Brain microvascular endothelial cell (primary cell): ENCODE data around the gene TRIM9.
"Not testable (repeated sequence)": the region's sequence is repeated elsewhere in the genome, so short reads cannot be mapped to it uniquely, and the experiment has no call there.

Source experiments
- DNase-seq: peaks from one replicate; pipeline ENCODE4 v3.0.0-alpha.2; 2020
- H3K27ac ChIP-seq: fragments of 250-450 bp; sonication (Bioruptor Pico); 2 replicates; pipeline ENCODE4 v1.5.1; 2020; ENCODE audit warnings: mild to moderate bottlenecking, moderate library complexity
- H3K27me3 ChIP-seq: fragments of 250-450 bp; sonication (Bioruptor Pico); replicated peaks from 2 replicates; pipeline ENCODE4 v1.5.1; 2020; ENCODE audit warnings: mild to moderate bottlenecking
- H3K36me3 ChIP-seq: fragments of 250-450 bp; sonication (Bioruptor Pico); replicated peaks from 2 replicates; pipeline ENCODE4 v1.5.1; 2020; ENCODE audit warnings: mild to moderate bottlenecking
- H3K4me3 ChIP-seq: 2 replicates; pipeline ENCODE4 v1.5.1; 2011; ENCODE audit warnings: low read depth, mild to moderate bottlenecking, control low read depth, low read length, moderate library complexity
- in situ Hi-C: cut with HindIII; loops from 2 replicates; pipeline ENCODE4 v1.10.0; 2017; ENCODE audit warnings: low sequenced_read_pairs, low pct_ligation_motif_present
- TF ChIP-seq, protein P1 (sequence below): IDR thresholded peaks from 2 replicates; pipeline ENCODE4 v1.5.1; 2011; ENCODE audit warnings: low read depth, mild to moderate bottlenecking, moderate library complexity, low read length, control low read depth, inconsistent platforms; ENCODE audit errors: missing control alignments

The TRIM9 gene

DNA sequence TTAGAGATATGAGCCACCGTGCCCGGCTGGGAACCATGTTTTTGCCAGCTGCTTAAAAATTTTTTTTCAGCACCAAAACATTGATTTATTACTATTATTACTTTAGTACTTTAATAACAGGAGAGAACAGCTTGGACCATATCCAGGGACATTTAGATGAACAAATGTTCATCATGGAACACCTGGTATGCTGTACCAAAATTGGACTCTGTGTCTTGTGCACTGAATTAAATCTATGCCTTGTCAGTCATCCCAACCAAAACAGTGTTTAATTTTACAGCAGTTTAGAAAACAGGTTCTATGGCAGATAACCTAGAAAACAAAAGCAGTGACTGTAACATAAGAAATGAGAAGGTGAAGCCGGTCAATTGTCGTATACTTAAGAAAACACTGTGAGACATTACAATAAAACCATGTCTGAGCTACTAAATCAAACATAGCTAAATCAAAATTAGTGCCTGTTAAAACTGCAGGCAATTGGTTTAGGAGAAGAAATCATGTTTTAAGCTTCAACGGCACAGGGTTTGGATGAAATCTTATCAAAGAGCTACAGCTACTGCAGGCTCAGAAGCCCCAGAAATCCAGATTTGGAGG is 92.4 kb downstream of the TRIM9 start:
- in situ Hi-C loops, result no loop called here
- no peak for DNase-seq
- Histone ChIP-seq H3K27me3 (no peaks in the 10 kb centered on the region), H3K36me3 (no peaks in the 10 kb centered on the region), H3K27ac (no peak overlapping the region), H3K4me3 (no peak overlapping the region)
- TF ChIP-seq, protein P1, sequence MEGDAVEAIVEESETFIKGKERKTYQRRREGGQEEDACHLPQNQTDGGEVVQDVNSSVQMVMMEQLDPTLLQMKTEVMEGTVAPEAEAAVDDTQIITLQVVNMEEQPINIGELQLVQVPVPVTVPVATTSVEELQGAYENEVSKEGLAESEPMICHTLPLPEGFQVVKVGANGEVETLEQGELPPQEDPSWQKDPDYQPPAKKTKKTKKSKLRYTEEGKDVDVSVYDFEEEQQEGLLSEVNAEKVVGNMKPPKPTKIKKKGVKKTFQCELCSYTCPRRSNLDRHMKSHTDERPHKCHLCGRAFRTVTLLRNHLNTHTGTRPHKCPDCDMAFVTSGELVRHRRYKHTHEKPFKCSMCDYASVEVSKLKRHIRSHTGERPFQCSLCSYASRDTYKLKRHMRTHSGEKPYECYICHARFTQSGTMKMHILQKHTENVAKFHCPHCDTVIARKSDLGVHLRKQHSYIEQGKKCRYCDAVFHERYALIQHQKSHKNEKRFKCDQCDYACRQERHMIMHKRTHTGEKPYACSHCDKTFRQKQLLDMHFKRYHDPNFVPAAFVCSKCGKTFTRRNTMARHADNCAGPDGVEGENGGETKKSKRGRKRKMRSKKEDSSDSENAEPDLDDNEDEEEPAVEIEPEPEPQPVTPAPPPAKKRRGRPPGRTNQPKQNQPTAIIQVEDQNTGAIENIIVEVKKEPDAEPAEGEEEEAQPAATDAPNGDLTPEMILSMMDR, result no peak

DNA sequence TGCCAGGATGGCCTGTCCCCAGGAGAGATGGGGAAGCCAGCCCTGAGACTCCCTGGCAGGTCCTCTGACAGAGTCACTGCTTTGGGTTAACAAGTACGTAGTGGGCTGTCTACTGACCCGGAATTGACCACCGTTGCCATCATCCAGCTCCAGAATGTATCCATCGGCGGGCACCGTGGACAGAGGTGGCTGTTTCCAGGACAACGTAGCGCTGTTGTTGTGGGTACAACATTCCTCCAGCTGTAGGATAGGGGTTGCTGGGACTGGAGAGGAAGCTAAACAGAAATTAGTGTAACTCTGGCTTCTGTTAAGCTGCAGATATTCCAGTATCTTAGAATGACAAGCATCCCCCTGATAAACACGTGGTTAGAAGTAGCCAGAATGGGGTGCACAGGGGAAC is 94.3 kb downstream of the TRIM9 start:
- H3K27ac ChIP-seq, result no peak overlapping the region
- no peaks in the 10 kb centered on the region for H3K36me3 ChIP-seq
- H3K27me3 ChIP-seq, result no peaks in the 10 kb centered on the region
- no peak for DNase-seq
- TF ChIP-seq, protein P1, result no peak
- H3K4me3 ChIP-seq, result no peak overlapping the region
- in situ Hi-C loops, result no loop called here

DNA sequence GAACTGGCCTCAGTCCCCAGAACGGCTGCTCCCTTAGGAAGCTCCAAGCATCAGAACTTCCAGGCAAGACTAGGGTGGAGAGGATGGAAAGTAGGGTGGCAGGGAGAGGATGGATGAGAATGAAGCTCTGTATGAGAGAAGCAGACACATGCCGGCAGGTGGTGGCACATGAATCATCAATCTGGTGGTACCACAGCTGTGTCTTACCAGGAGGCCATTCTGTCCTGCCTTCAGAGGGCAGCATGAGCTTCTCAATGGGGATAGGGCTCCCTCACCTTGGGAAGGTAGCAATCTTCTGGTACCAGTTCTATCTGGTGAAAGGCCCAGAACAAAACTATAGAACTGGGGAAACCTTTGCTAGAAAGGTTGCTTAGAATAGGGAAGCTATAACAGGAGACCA is 95.2 kb downstream of the TRIM9 start:
- H3K27ac ChIP-seq, result no peak overlapping the region
- in situ Hi-C loops, result no loop called here
- TF ChIP-seq, protein P1, result no peak
- no peaks in the 10 kb centered on the region for H3K36me3 ChIP-seq
- no peaks in the 10 kb centered on the region for H3K27me3 ChIP-seq
- H3K4me3 ChIP-seq, result no peak overlapping the region
- DNase-seq, result no peak

DNA sequence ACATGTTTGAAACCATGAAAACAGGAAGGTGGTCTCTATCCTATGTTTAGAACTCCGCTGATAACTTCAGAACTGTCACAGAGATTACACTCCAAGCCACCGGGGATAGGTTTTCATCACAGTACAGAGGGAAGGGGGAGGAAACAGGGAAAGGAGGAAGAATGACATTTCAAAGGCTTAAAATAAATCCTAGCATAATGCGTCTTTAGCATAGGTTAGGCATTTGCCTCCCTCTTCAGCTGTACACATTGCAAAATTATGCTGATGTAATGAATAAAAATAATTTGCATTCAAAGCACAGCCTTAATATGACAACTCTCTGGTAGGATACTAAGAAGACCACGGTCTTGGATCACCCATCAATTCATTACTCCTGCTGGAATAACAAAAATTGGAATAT is 96.3 kb downstream of the TRIM9 start:
- H3K27ac ChIP-seq, result no peak overlapping the region
- H3K4me3 ChIP-seq, result no peak overlapping the region
- no peaks in the 10 kb centered on the region for H3K27me3 ChIP-seq
- in situ Hi-C loops, result no loop called here
- TF ChIP-seq, protein P1, result no peak
- no peaks in the 10 kb centered on the region for H3K36me3 ChIP-seq
- DNase-seq, result no peak

DNA sequence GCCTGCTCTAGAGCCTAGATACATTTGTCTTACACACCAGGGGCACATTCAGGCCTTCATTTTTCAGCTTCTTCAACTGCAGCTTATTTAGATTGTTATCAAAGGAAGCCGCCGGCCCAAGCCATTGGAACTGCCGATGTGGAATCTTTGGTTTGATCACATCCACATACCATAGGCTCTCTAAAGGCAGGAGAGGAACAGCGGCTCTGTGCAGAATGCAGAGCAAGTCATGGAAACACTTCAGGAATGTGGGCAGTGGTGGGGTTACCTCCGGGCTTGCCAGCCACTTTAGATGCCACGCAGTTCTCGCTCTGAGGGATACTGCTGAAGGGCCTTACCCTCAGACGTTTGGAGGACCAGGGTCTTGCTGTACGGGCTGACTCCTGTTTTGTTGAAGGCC is 97.2 kb downstream of the TRIM9 start:
- no peak overlapping the region for H3K27ac ChIP-seq
- H3K4me3 ChIP-seq, result no peak overlapping the region
- TF ChIP-seq, protein P1, result no peak
- in situ Hi-C loops, result no loop called here
- H3K27me3 ChIP-seq, result no peaks in the 10 kb centered on the region
- DNase-seq, result no peak
- no peaks in the 10 kb centered on the region for H3K36me3 ChIP-seq

DNA sequence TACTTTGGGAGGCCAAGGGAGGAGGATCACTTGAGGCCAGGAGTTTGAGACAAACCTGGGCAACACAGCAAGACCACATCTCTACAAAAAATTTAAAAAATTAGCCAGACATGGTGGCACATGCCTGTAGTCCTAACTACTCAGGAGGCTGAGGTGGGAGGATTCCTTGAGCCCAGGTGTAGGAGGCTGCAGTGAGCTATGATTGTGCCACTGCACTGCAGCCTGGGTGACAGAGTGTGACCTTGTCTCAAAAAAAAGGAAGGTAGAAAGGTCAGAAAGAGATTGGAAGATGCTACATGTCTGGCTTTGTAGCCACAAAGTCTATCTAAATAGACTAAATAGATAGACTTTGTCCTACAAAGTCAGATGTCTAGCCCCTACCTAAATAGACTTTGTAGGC is 100.7 kb downstream of the TRIM9 start:
- H3K27me3 ChIP-seq, H3K36me3 ChIP-seq, H3K27ac ChIP-seq, in situ Hi-C loops, DNase-seq, H3K4me3 ChIP-seq: not testable (repeated sequence)
